Common myeloid progenitor, CD34-positive (primary cell): ENCODE results near the gene ABTB1.
"Not testable (repeated sequence)": the region's sequence is repeated elsewhere in the genome, so short reads cannot be mapped to it uniquely, and the experiment has no call there.

Source experiments
- CTCF ChIA-PET: fragments of 350-600 bp; sonication (Branson Sonifier 250); formaldehyde crosslinking; loops from one replicate; lab custom pipeline; 2021; ENCODE audit warnings: antibody characterized with exemption; lab: Charles Lee
- POLR2A ChIA-PET: fragments of 350-600 bp; sonication (Branson Sonifier 250); formaldehyde crosslinking; loops from one replicate; lab custom pipeline; 2021; ENCODE audit warnings: antibody characterized with exemption; lab: Charles Lee
- DNase-seq, 3 donors: peaks; one replicate each; pipeline versions ENCODE4 v3.0.0 to v3.0.0-alpha.2; 2013
- H3K27ac ChIP-seq, 2 experiments: 1 replicate in 1 of 2; 2 replicates in 1 of 2; pipeline ENCODE4 v1.7.0; 2013; ENCODE audit warnings: inconsistent platforms in 2 of 2, low read length in 2 of 2, mild to moderate bottlenecking in 2 of 2, low read depth in 1 of 2, moderate library complexity in 1 of 2; ENCODE audit not compliant: severe bottlenecking in 2 of 2, insufficient read depth in 1 of 2, poor library complexity in 1 of 2
- H3K27me3 ChIP-seq, 5 experiments: replicated peaks in 2 of 5; 1 replicate in 3 of 5; 2 replicates in 2 of 5; pipeline versions ENCODE4 v1.6.1 to v1.7.0; 2013; ENCODE audit warnings: low read length in 4 of 5, mild to moderate bottlenecking in 2 of 5, moderate library complexity in 2 of 5, inconsistent platforms in 1 of 5; ENCODE audit not compliant: insufficient read depth in 5 of 5, control insufficient read depth in 4 of 5
- H3K36me3 ChIP-seq, 4 experiments: 1 replicate in 2 of 4; 2 replicates in 2 of 4; pipeline versions ENCODE4 v1.6.1 to v1.7.0; 2013; ENCODE audit warnings: low read length in 3 of 4, control low read depth in 1 of 4, mild to moderate bottlenecking in 1 of 4; ENCODE audit not compliant: control insufficient read depth in 4 of 4, insufficient read depth in 4 of 4
- H3K4me1 ChIP-seq, 4 experiments: 1 replicate in 3 of 4; 2 replicates in 1 of 4; pipeline versions ENCODE4 v1.6.1 to v1.7.1; 2013; ENCODE audit warnings: low read length in 3 of 4, mild to moderate bottlenecking in 3 of 4, control low read depth in 1 of 4, inconsistent platforms in 1 of 4, moderate library complexity in 1 of 4; ENCODE audit not compliant: control insufficient read depth in 4 of 4, insufficient read depth in 4 of 4; ENCODE audit errors: control extremely low read depth in 1 of 4
- H3K4me3 ChIP-seq, 7 experiments: 1 replicate in 4 of 7; 2 replicates in 3 of 7; pipeline versions ENCODE4 v1.5.1 to v1.7.0; 2013; ENCODE audit warnings: mild to moderate bottlenecking in 7 of 7, low read length in 6 of 7, moderate library complexity in 6 of 7, inconsistent platforms in 2 of 7, low read depth in 2 of 7, control low read depth in 1 of 7; ENCODE audit not compliant: insufficient read depth in 4 of 7, control insufficient read depth in 1 of 7; ENCODE audit errors: extremely low read depth in 1 of 7
- H3K9me3 ChIP-seq, 5 experiments: 1 replicate in 4 of 5; 2 replicates in 1 of 5; pipeline versions ENCODE4 v1.6.1 to v1.7.1; 2013; ENCODE audit warnings: low read length in 4 of 5, mild to moderate bottlenecking in 2 of 5, inconsistent platforms in 1 of 5, low read depth in 1 of 5, moderate library complexity in 1 of 5; ENCODE audit not compliant: control insufficient read depth in 4 of 5, insufficient read depth in 2 of 5; ENCODE audit errors: control extremely low read depth in 1 of 5
- WGBS: methylation state at CpG from one replicate; pipeline ENCODE4 v1.1.5; 2013; ENCODE audit not compliant: insufficient coverage; 5-methylcytosine and 5-hydroxymethylcytosine counted together

ABTB1 gene

GRCh38 chr3:127650236-127650635 lies 22.5 kb upstream of the ABTB1 start:
- Histone ChIP-seq H3K27ac (no peak overlapping the region), H3K27me3 (no peaks in the 10 kb centered on the region), H3K36me3 (peaks cover 0 to 3% (median 0%) of the 10 kb centered on the region in 4 experiments), H3K4me1 (no peaks in the 10 kb centered on the region), H3K9me3 (no peaks in the 10 kb centered on the region), H3K4me3 (no peak overlapping the region)
- CTCF ChIA-PET = interaction anchor here (1.0 to 3.5 kb wide), 7 partner anchors 42 to 320 kb away, joined by 3 to 16 read pairs (median 3); no protein-coding TSS in a partner anchor
- POLR2A ChIA-PET = no interaction called here
- no peak for DNase-seq
- WGBS = 100% methylated on average over 2 of the region's 4 CpGs

- POLR2A ChIA-PET = no interaction called here
- 97% methylated on average over 6 of the region's 8 CpGs for WGBS
- DNase-seq = no peak
- no peak overlapping the region for H3K27ac ChIP-seq
- H3K9me3 ChIP-seq = no peaks in the 10 kb centered on the region
- H3K4me1 ChIP-seq = no peaks in the 10 kb centered on the region
- H3K27me3 ChIP-seq = no peaks in the 10 kb centered on the region
- H3K4me3 ChIP-seq = no peak overlapping the region
- H3K36me3 ChIP-seq = peaks cover 0 to 3% (median 0%) of the 10 kb centered on the region in 4 experiments
- CTCF ChIA-PET = interaction anchor here (0.7 to 3.5 kb wide), 20 partner anchors 11 to 355 kb away, joined by 3 to 19 read pairs (median 6); partner anchors contain the start of gene MGLL
Measured at GRCh38 chr3:127651516-127652172, 21.1 kb upstream of the ABTB1 start.

GRCh38 chr3:127652246-127652995 lies 20.3 kb upstream of the ABTB1 start:
- Histone ChIP-seq H3K4me1 (no peaks in the 10 kb centered on the region), H3K36me3 (no peaks in the 10 kb centered on the region), H3K27ac (no peak overlapping the region), H3K4me3 (no peak overlapping the region), H3K9me3 (no peaks in the 10 kb centered on the region), H3K27me3 (no peaks in the 10 kb centered on the region)
- CTCF ChIA-PET = interaction anchor here (0.7 to 3.5 kb wide), 25 partner anchors 10 to 354 kb away, joined by 3 to 19 read pairs (median 4); partner anchors contain the start of gene MGLL
- POLR2A ChIA-PET = no interaction called here
- 75% methylated on average over 11 of the region's 13 CpGs for WGBS
- DNase-seq = peak; percentile 40 to 59 (median 42)

GRCh38 chr3:127654374-127654773 lies 18.4 kb upstream of the ABTB1 start:
- WGBS = no CpG with 5 or more reads among the region's 4 CpGs
- Histone ChIP-seq H3K27me3 (no peaks in the 10 kb centered on the region), H3K36me3 (no peaks in the 10 kb centered on the region), H3K27ac (no peak overlapping the region), H3K4me3 (no peak overlapping the region), H3K4me1 (no peaks in the 10 kb centered on the region), H3K9me3 (no peaks in the 10 kb centered on the region)
- DNase-seq = no peak
- CTCF ChIA-PET = interaction anchor here (1.6 to 2.2 kb wide), 2 partner anchors 9 to 179 kb away, joined by 3 to 8 read pairs; no protein-coding TSS in a partner anchor
- POLR2A ChIA-PET = no interaction called here

- WGBS = 100% methylated on average over 1 of the region's 6 CpGs
- not testable (repeated sequence) for H3K4me3 ChIP-seq
- CTCF ChIA-PET = interaction anchor here (1.6 to 2.3 kb wide), 3 partner anchors 8 to 178 kb away, joined by 3 to 8 read pairs (median 8); no protein-coding TSS in a partner anchor
Measured at GRCh38 chr3:127654993-127655392, 17.8 kb upstream of the ABTB1 start.

GRCh38 chr3:127655641-127656040 lies 17.1 kb upstream of the ABTB1 start:
- CTCF ChIA-PET = interaction anchor here (0.7 to 2.3 kb wide), 5 partner anchors 9 to 302 kb away, joined by 3 to 8 read pairs (median 5); no protein-coding TSS in a partner anchor
- no peak for DNase-seq

More at GRCh38 chr3:127654993-127655392, 17.8 kb upstream of the ABTB1 start:
- DNase-seq, H3K9me3 ChIP-seq, H3K4me1 ChIP-seq, POLR2A ChIA-PET, H3K27ac ChIP-seq, H3K36me3 ChIP-seq, H3K27me3 ChIP-seq: not testable (repeated sequence)

More at GRCh38 chr3:127655641-127656040, 17.1 kb upstream of the ABTB1 start:
- H3K27me3 ChIP-seq = no peaks in the 10 kb centered on the region
- H3K4me1 ChIP-seq = no peaks in the 10 kb centered on the region
- H3K9me3 ChIP-seq = no peaks in the 10 kb centered on the region
- WGBS = 85% methylated on average over 3 of the region's 3 CpGs
- POLR2A ChIA-PET = no interaction called here
- H3K36me3 ChIP-seq = peaks cover 0 to 3% (median under 1%) of the 10 kb centered on the region in 4 experiments
- H3K27ac ChIP-seq = no peak overlapping the region
- no peak overlapping the region for H3K4me3 ChIP-seq
